ENCODE results near the gene RHBG. TPM values are rescaled to one million over a fixed set of nuclear protein-coding genes. Genes with fewer than 3 reads are reported as not detected.
"Not testable (repeated sequence)": the region's sequence is repeated elsewhere in the genome, so short reads cannot be mapped to it uniquely, and the experiment has no call there.

The RHBG gene
- total and polyA plus RNA-seq, 4 donors = 0.25 to 6.4 (median 2.3) TPM

DNA sequence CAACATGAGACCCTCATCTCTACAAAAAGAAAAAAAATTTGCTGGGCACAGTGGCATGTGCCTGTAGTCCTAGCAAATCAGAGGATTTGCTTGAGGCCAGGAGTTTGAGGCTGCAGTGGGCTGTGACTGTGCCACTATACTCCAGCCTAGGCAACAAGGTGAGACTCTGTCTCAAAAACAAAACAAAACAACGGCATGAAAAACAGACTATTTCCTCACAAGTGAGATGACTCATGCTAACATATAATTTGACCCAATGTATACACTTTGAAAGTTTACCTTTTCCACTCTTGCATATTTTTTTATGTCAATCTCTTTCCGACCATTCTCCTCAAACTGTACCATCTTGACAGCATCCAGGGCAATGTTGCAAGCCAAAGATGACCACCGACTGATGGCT lies 48.5 kb upstream of the RHBG start (continued):
- TF ChIP-seq, protein P1, sequence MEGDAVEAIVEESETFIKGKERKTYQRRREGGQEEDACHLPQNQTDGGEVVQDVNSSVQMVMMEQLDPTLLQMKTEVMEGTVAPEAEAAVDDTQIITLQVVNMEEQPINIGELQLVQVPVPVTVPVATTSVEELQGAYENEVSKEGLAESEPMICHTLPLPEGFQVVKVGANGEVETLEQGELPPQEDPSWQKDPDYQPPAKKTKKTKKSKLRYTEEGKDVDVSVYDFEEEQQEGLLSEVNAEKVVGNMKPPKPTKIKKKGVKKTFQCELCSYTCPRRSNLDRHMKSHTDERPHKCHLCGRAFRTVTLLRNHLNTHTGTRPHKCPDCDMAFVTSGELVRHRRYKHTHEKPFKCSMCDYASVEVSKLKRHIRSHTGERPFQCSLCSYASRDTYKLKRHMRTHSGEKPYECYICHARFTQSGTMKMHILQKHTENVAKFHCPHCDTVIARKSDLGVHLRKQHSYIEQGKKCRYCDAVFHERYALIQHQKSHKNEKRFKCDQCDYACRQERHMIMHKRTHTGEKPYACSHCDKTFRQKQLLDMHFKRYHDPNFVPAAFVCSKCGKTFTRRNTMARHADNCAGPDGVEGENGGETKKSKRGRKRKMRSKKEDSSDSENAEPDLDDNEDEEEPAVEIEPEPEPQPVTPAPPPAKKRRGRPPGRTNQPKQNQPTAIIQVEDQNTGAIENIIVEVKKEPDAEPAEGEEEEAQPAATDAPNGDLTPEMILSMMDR (IDR thresholded peaks at IDR 0.05; ENCODE audit: low read depth, low read length, missing input control) = no peak

DNA sequence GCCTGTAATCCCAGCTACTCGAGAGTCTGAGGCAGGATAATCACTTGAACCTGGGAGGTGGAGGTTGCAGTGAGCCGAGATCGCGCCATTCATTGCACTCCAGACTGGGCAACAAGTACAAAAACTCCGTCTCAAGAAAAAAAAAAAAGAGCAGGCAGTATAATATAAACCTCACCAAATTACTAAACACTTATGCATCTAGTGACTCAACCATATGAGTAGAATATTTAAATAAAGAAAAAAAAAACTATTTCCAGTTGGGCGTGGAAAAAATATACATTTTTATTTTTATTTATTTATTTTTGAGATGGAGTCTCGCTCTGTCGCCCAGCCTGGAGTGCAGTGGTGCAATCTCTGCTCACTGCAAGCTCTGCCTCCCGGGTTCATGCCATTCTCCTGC lies 45.8 kb upstream of the RHBG start:
- not testable (repeated sequence) for H3K27ac ChIP-seq (ENCODE audit: low read depth in 1 of 2, low read length in 2 of 2); H3K4me3 ChIP-seq (ENCODE audit: low read depth in 1 of 3, low read length in 3 of 3); H3K27me3 ChIP-seq (ENCODE audit: control insufficient read depth in 4 of 4, insufficient read depth in 4 of 4, low read length in 3 of 4); DNase-seq (ENCODE audit: low spot score); H3K4me1 ChIP-seq (ENCODE audit: control insufficient read depth in 4 of 4, insufficient read depth in 4 of 4, low read length in 3 of 4); H3K9me3 ChIP-seq (ENCODE audit: control insufficient read depth in 4 of 4, low read length in 3 of 4); H3K9ac ChIP-seq (ENCODE audit: low read depth in 1 of 2, low read length in 2 of 2)
- H3K36me3 ChIP-seq (ENCODE audit: control insufficient read depth in 4 of 4, insufficient read depth in 3 of 4, low read depth in 1 of 4, low read length in 3 of 4) = peaks cover 18 to 56% (median 48%) of the 10 kb centered on the region in 4 donors
- WGBS = 96% methylated on average over 9 of the region's 9 CpGs

DNA sequence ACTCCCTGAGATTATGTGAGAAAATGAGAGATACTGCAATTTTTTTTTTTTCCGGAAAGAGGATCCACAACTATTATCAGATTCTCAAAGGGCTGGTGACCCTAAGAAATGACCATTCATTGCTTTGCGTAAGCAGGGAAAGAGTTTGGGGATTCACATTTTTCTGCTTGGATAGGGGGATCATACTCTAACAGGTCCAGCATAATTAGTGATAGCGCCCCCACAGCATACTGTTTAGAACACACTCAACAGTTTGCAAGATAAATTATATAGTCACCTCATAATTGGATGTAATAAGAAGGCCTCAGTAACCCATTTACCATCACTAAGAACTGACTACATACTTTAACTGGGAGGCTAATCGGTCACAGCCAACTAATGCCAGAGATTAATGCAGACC lies 32.8 kb upstream of the RHBG start:
- no peak overlapping the region for H3K27ac ChIP-seq (ENCODE audit: low read depth in 1 of 2, low read length in 2 of 2)
- DNase-seq (ENCODE audit: low spot score) = no peak
- 87% methylated on average over 4 of the region's 4 CpGs for WGBS
- H3K4me3 ChIP-seq (ENCODE audit: low read depth in 1 of 3, low read length in 3 of 3) = peak overlapping the region in 1 of 3 donors; percentile 71
- H3K4me1 ChIP-seq (ENCODE audit: control insufficient read depth in 4 of 4, insufficient read depth in 4 of 4, low read length in 3 of 4) = peaks cover 0 to 17% (median 13%) of the 10 kb centered on the region in 4 donors
- no peaks in the 10 kb centered on the region for H3K9me3 ChIP-seq (ENCODE audit: control insufficient read depth in 4 of 4, low read length in 3 of 4)
- peaks cover 8 to 37% (median 28%) of the 10 kb centered on the region in 4 donors for H3K36me3 ChIP-seq (ENCODE audit: control insufficient read depth in 4 of 4, insufficient read depth in 3 of 4, low read depth in 1 of 4, low read length in 3 of 4)
- no peak for TF ChIP-seq GABPA (IDR thresholded peaks at IDR 0.05 in 1 of 2, conservative IDR thresholded peaks at IDR 0.05 in 1 of 2)
- TF ChIP-seq SP1 (IDR thresholded peaks at IDR 0.05) = no peak
- no peak for TF ChIP-seq YY1 (IDR thresholded peaks at IDR 0.05)
- H3K27me3 ChIP-seq (ENCODE audit: control insufficient read depth in 4 of 4, insufficient read depth in 4 of 4, low read length in 3 of 4) = no peaks in the 10 kb centered on the region
- peak overlapping the region in 1 of 2 donors; percentile 85 for H3K9ac ChIP-seq (ENCODE audit: low read depth in 1 of 2, low read length in 2 of 2)

DNA sequence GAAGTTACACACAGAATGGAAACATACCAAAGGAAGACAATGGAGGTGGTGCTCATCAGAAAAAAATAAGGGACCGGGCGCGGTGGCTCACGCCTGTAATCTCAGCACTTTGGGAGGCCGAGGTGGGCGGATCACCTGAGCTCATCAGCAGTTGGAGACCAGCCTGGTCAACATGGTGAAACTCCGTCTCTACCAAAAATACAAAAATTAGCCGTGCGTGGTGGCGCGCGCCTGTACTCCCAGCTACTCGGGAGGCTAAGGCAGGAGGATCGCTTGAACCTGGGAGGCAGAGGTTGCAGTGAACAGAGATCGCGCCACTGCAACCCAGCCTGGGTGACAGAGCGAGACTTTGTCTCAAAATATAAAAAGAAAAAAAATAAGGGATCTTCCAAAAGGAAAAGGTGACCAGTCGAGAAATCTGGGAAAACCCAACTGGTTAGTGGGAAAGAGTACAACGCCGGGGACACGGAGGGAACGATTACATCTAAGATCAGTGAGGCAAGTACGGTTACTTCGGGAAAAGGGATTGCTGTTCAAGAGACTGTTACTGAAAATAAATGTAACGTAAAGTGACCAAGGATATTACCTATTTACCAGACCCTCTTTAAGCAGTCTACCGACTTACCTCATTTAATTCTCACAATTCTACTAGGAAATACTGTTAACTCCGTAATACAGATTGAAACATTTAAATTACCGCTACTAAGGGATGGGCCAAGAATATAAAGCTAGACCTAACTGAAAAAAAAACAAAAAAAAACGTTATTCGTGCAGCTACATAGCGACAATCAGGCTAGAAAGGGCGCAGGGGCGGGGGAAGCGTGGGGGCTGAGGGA lies 31.7 kb upstream of the RHBG start:
- peaks cover 0 to 17% (median 13%) of the 10 kb centered on the region in 4 donors for H3K4me1 ChIP-seq (ENCODE audit: control insufficient read depth in 4 of 4, insufficient read depth in 4 of 4, low read length in 3 of 4)
- no peak for DNase-seq (ENCODE audit: low spot score)
- WGBS = 37% methylated on average over 34 of the region's 34 CpGs
- no peaks in the 10 kb centered on the region for H3K27me3 ChIP-seq (ENCODE audit: control insufficient read depth in 4 of 4, insufficient read depth in 4 of 4, low read length in 3 of 4)
- H3K4me3 ChIP-seq (ENCODE audit: low read depth in 1 of 3, low read length in 3 of 3) = peak overlapping the region; percentile 71 to 100 (median 85)
- H3K27ac ChIP-seq (ENCODE audit: low read depth in 1 of 2, low read length in 2 of 2) = peak overlapping the region; percentile 80 to 87
- no peaks in the 10 kb centered on the region for H3K9me3 ChIP-seq (ENCODE audit: control insufficient read depth in 4 of 4, low read length in 3 of 4)
- peak overlapping the region; percentile 90 to 99 for H3K9ac ChIP-seq (ENCODE audit: low read depth in 1 of 2, low read length in 2 of 2)
- peaks cover 1 to 28% (median 23%) of the 10 kb centered on the region in 4 donors for H3K36me3 ChIP-seq (ENCODE audit: control insufficient read depth in 4 of 4, insufficient read depth in 3 of 4, low read depth in 1 of 4, low read length in 3 of 4)
- TF ChIP-seq, protein P2, sequence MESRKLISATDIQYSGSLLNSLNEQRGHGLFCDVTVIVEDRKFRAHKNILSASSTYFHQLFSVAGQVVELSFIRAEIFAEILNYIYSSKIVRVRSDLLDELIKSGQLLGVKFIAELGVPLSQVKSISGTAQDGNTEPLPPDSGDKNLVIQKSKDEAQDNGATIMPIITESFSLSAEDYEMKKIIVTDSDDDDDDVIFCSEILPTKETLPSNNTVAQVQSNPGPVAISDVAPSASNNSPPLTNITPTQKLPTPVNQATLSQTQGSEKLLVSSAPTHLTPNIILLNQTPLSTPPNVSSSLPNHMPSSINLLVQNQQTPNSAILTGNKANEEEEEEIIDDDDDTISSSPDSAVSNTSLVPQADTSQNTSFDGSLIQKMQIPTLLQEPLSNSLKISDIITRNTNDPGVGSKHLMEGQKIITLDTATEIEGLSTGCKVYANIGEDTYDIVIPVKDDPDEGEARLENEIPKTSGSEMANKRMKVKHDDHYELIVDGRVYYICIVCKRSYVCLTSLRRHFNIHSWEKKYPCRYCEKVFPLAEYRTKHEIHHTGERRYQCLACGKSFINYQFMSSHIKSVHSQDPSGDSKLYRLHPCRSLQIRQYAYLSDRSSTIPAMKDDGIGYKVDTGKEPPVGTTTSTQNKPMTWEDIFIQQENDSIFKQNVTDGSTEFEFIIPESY (IDR thresholded peaks at IDR 0.05) = no peak
- TF ChIP-seq YY1 (IDR thresholded peaks at IDR 0.05) (no peak), NR2F2 (IDR thresholded peaks at IDR 0.05) (no peak), TAF1 (conservative IDR thresholded peaks at IDR 0.05) (no peak), JUND (IDR thresholded peaks at IDR 0.05) (no peak), HNF4G (IDR thresholded peaks at IDR 0.05) (no peak), HNF4A (conservative IDR thresholded peaks at IDR 0.05) (no peak), EGR1 (IDR thresholded peaks at IDR 0.05; ENCODE audit: low read depth in 2 of 2) (no peak), SP1 (IDR thresholded peaks at IDR 0.05) (no peak), FOXA1 (IDR thresholded peaks at IDR 0.05) (no peak), RXRA (IDR thresholded peaks at IDR 0.05) (no peak)
- TF ChIP-seq, protein P3, sequence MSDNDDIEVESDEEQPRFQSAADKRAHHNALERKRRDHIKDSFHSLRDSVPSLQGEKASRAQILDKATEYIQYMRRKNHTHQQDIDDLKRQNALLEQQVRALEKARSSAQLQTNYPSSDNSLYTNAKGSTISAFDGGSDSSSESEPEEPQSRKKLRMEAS (IDR thresholded peaks at IDR 0.05) = no peak
- TF ChIP-seq, protein P1 (IDR thresholded peaks at IDR 0.05; ENCODE audit: low read depth, low read length, missing input control) = no peak
- TF ChIP-seq, protein P4, sequence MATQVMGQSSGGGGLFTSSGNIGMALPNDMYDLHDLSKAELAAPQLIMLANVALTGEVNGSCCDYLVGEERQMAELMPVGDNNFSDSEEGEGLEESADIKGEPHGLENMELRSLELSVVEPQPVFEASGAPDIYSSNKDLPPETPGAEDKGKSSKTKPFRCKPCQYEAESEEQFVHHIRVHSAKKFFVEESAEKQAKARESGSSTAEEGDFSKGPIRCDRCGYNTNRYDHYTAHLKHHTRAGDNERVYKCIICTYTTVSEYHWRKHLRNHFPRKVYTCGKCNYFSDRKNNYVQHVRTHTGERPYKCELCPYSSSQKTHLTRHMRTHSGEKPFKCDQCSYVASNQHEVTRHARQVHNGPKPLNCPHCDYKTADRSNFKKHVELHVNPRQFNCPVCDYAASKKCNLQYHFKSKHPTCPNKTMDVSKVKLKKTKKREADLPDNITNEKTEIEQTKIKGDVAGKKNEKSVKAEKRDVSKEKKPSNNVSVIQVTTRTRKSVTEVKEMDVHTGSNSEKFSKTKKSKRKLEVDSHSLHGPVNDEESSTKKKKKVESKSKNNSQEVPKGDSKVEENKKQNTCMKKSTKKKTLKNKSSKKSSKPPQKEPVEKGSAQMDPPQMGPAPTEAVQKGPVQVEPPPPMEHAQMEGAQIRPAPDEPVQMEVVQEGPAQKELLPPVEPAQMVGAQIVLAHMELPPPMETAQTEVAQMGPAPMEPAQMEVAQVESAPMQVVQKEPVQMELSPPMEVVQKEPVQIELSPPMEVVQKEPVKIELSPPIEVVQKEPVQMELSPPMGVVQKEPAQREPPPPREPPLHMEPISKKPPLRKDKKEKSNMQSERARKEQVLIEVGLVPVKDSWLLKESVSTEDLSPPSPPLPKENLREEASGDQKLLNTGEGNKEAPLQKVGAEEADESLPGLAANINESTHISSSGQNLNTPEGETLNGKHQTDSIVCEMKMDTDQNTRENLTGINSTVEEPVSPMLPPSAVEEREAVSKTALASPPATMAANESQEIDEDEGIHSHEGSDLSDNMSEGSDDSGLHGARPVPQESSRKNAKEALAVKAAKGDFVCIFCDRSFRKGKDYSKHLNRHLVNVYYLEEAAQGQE (IDR thresholded peaks at IDR 0.05) = no peak
